Natural killer cell (primary cell): ENCODE results near the gene LGALSL. TPM values are rescaled to one million over a fixed set of nuclear protein-coding genes. Genes with fewer than 3 reads are reported as not detected.

Source experiments
- ATAC-seq, 3 donors: fragments of 150-1000 bp in 2 of 3; fragments of 200-7000 bp in 1 of 3; cut with Tn5 transposase; 1 replicate in 1 of 3; 2 replicates in 2 of 3; pipeline ENCODE4 v1.10.0; 2021; ENCODE audit warnings: mild to moderate bottlenecking in 2 of 3, moderate library complexity in 2 of 3
- DNase-seq, 2 donors: peaks; one replicate each; pipeline versions ENCODE4 v3.0.0 to v3.0.0-alpha.2; 2013 to 2021; ENCODE audit warnings: mixed read lengths in 1 of 2
- H3K27ac ChIP-seq: one replicate; pipeline ENCODE4 v1.5.1; 2013; ENCODE audit warnings: mild to moderate bottlenecking, low read length
- H3K27me3 ChIP-seq: one replicate; pipeline ENCODE4 v1.6.1; 2013; ENCODE audit warnings: low read length; ENCODE audit not compliant: control insufficient read depth, insufficient read depth
- H3K36me3 ChIP-seq: one replicate; pipeline ENCODE4 v1.6.1; 2013; ENCODE audit warnings: low read length; ENCODE audit not compliant: control insufficient read depth, insufficient read depth
- H3K4me1 ChIP-seq: one replicate; pipeline ENCODE4 v1.6.1; 2013; ENCODE audit warnings: low read length; ENCODE audit not compliant: control insufficient read depth, insufficient read depth
- H3K4me3 ChIP-seq: one replicate; pipeline ENCODE4 v1.5.1; 2013; ENCODE audit warnings: low read length
- H3K9me3 ChIP-seq: one replicate; pipeline ENCODE4 v1.6.1; 2013; ENCODE audit warnings: low read length; ENCODE audit not compliant: control insufficient read depth, insufficient read depth
- H3K27ac Mint-ChIP-seq, 2 donors: one replicate each; pipeline ENCODE4 v1.8.0; 2022; ENCODE audit warnings: mild to moderate bottlenecking in 2 of 2, mixed read lengths in 2 of 2, moderate library complexity in 1 of 2
- H3K27me3 Mint-ChIP-seq, 2 donors: one replicate each; pipeline ENCODE4 v1.8.0; 2022; ENCODE audit warnings: low read depth in 2 of 2, mixed read lengths in 2 of 2
- H3K36me3 Mint-ChIP-seq: one replicate; pipeline ENCODE4 v1.8.0; 2022; ENCODE audit warnings: mixed read lengths
- H3K4me1 Mint-ChIP-seq, 2 donors: one replicate each; pipeline ENCODE4 v1.8.0; 2022; ENCODE audit warnings: mixed read lengths in 2 of 2
- H3K4me3 Mint-ChIP-seq: one replicate; pipeline ENCODE4 v1.8.0; 2022; ENCODE audit warnings: mild to moderate bottlenecking, moderate library complexity, mixed read lengths
- H3K9me3 Mint-ChIP-seq, 2 donors: one replicate each; pipeline ENCODE4 v1.8.0; 2022; ENCODE audit warnings: mixed read lengths in 2 of 2
- CTCF ChIP-seq: fragments of 200-600 bp; IDR thresholded peaks from one replicate; pipeline ENCODE4 v1.8.0; 2022; ENCODE audit warnings: antibody characterized with exemption
- WGBS: methylation state at CpG from one replicate; pipeline ENCODE4 v1.1.7; 2013; ENCODE audit warnings: missing lambda C conversion rate; ENCODE audit not compliant: insufficient coverage; 5-methylcytosine and 5-hydroxymethylcytosine counted together
- intact Hi-C: fragments of 100-400 bp; cut with micrococcal nuclease; formaldehyde crosslinking; loops from one replicate; pipeline ENCODE4 v1.14.2; 2022
- total RNA-seq, 4 donors: library from RNA; stranded (reverse); fragments of 120-200 nt in 1 of 4; gene quantifications; one replicate each; pipeline versions ENCODE4 v1.2.3 to v1.2.4, GENCODE V29; 2013 to 2022

The LGALSL gene
- total RNA-seq, 3 donors from 2014 or later (not counting 1 experiment from before 2014, with no cell fraction given) = 1.3 to 8.6 (median 2.0) TPM

- no peaks in the 10 kb centered on the region for H3K4me1 Mint-ChIP-seq
- Histone ChIP-seq H3K36me3 (no peaks in the 10 kb centered on the region), H3K4me3 (no peak overlapping the region), H3K27ac (no peak overlapping the region), H3K27me3 (no peaks in the 10 kb centered on the region), H3K9me3 (no peaks in the 10 kb centered on the region), H3K4me1 (no peaks in the 10 kb centered on the region)
- TF ChIP-seq CTCF = no peak
- no peak overlapping the region for H3K27ac Mint-ChIP-seq
- H3K9me3 Mint-ChIP-seq = no peaks in the 10 kb centered on the region
- intact Hi-C loops = no loop called here
- no peak for DNase-seq
- no peak overlapping the region for H3K4me3 Mint-ChIP-seq
- peak in 1 of 3 donors; percentile 57 for ATAC-seq
- peaks cover 0 to 2% of the 10 kb centered on the region in 2 donors for H3K27me3 Mint-ChIP-seq
- no peaks in the 10 kb centered on the region for H3K36me3 Mint-ChIP-seq
- WGBS = 93% methylated on average over 6 of the region's 7 CpGs
Measured at GRCh38 chr2:64414736-64415435, 39.1 kb upstream of the LGALSL start.

GRCh38 chr2:64417624-64418023, 36.3 kb upstream of the LGALSL start:
- Histone ChIP-seq H3K27me3 (no peaks in the 10 kb centered on the region), H3K4me3 (no peak overlapping the region), H3K27ac (no peak overlapping the region), H3K36me3 (no peaks in the 10 kb centered on the region), H3K4me1 (no peaks in the 10 kb centered on the region), H3K9me3 (no peaks in the 10 kb centered on the region)
- DNase-seq (no peak), ATAC-seq (no peak)
- TF ChIP-seq CTCF = no peak
- Mint-ChIP-seq H3K27me3 (peaks cover under 1 to 5% of the 10 kb centered on the region in 2 donors), H3K36me3 (no peaks in the 10 kb centered on the region), H3K27ac (no peak overlapping the region), H3K9me3 (no peaks in the 10 kb centered on the region), H3K4me1 (no peaks in the 10 kb centered on the region), H3K4me3 (no peak overlapping the region)
- intact Hi-C loops = no loop called here
- 87% methylated on average over 2 of the region's 3 CpGs for WGBS

GRCh38 chr2:64419596-64420165, 34.3 kb upstream of the LGALSL start:
- Mint-ChIP-seq H3K4me3 (no peak overlapping the region), H3K36me3 (no peaks in the 10 kb centered on the region), H3K4me1 (no peaks in the 10 kb centered on the region), H3K27ac (no peak overlapping the region), H3K9me3 (no peaks in the 10 kb centered on the region), H3K27me3 (peaks cover 5 to 8% of the 10 kb centered on the region in 2 donors)
- ATAC-seq = no peak
- no peaks in the 10 kb centered on the region for H3K9me3 ChIP-seq
- no peak for DNase-seq
- no peaks in the 10 kb centered on the region for H3K4me1 ChIP-seq
- no peak overlapping the region for H3K27ac ChIP-seq
- TF ChIP-seq CTCF = no peak
- no peak overlapping the region for H3K4me3 ChIP-seq
- no peaks in the 10 kb centered on the region for H3K27me3 ChIP-seq
- no peaks in the 10 kb centered on the region for H3K36me3 ChIP-seq
- 92% methylated on average over 2 of the region's 2 CpGs for WGBS
- intact Hi-C loops = no loop called here

- intact Hi-C loops = no loop called here
- H3K27me3 ChIP-seq = no peaks in the 10 kb centered on the region
- no peak for TF ChIP-seq CTCF
- no peak overlapping the region for H3K4me3 Mint-ChIP-seq
- no peaks in the 10 kb centered on the region for H3K36me3 ChIP-seq
- no peaks in the 10 kb centered on the region for H3K9me3 ChIP-seq
- H3K36me3 Mint-ChIP-seq = no peaks in the 10 kb centered on the region
- no peaks in the 10 kb centered on the region for H3K4me1 Mint-ChIP-seq
- no peaks in the 10 kb centered on the region for H3K4me1 ChIP-seq
- no peak overlapping the region for H3K27ac ChIP-seq
- H3K9me3 Mint-ChIP-seq = no peaks in the 10 kb centered on the region
- H3K27me3 Mint-ChIP-seq = peaks cover 5 to 8% of the 10 kb centered on the region in 2 donors
- H3K27ac Mint-ChIP-seq = no peak overlapping the region
- H3K4me3 ChIP-seq = no peak overlapping the region
- DNase-seq = no peak
- no peak for ATAC-seq
Measured at GRCh38 chr2:64420677-64421076, 33.3 kb upstream of the LGALSL start.
